GM10847 (cell line): Measurements from ENCODE around the gene NECAB2.

Source experiments
- POLR2A ChIP-seq: IDR thresholded peaks from 2 replicates; pipeline ENCODE4 v1.6.1; 2011; ENCODE audit not compliant: insufficient read length; ENCODE audit errors: extremely low read depth

NECAB2 gene

GRCh38 chr16:83957296-83957855 lies 10.7 kb upstream of the NECAB2 start:
- no peak for TF ChIP-seq POLR2A

GRCh38 chr16:83958137-83958845 lies 9.8 kb upstream of the NECAB2 start:
- no peak for TF ChIP-seq POLR2A

- no peak for TF ChIP-seq POLR2A
Observed at GRCh38 chr16:83958846-83959565, 9.0 kb upstream of the NECAB2 start.

- no peak for TF ChIP-seq POLR2A
Observed at GRCh38 chr16:83959656-83960434, 8.2 kb upstream of the NECAB2 start.

- no peak for TF ChIP-seq POLR2A
Observed at GRCh38 chr16:83960521-83961249, 7.4 kb upstream of the NECAB2 start.

- no peak for TF ChIP-seq POLR2A
Observed at GRCh38 chr16:83961591-83961990, 6.5 kb upstream of the NECAB2 start.

- no peak for TF ChIP-seq POLR2A
Observed at GRCh38 chr16:83963277-83964119, 4.5 kb upstream of the NECAB2 start.

GRCh38 chr16:83964684-83965443 lies 3.2 kb upstream of the NECAB2 start:
- TF ChIP-seq POLR2A = no peak

GRCh38 chr16:83965444-83966152 lies 2.4 kb upstream of the NECAB2 start:
- TF ChIP-seq POLR2A = no peak

- TF ChIP-seq POLR2A = no peak
Observed at GRCh38 chr16:83966153-83966696, 1.8 kb upstream of the NECAB2 start.

GRCh38 chr16:83967091-83967490 lies 953 bp upstream of the NECAB2 start:
- no peak for TF ChIP-seq POLR2A

- TF ChIP-seq POLR2A = no peak
Observed at GRCh38 chr16:83968306-83968851, 335 bp downstream of the NECAB2 start.

GRCh38 chr16:83968891-83969649 lies 1.0 kb downstream of the NECAB2 start:
- TF ChIP-seq POLR2A = no peak
